NT2/D1 (cell line): ENCODE data around the gene AFF3.

Experiments used
- SUZ12 ChIP-seq: IDR thresholded peaks from 2 replicates; pipeline ENCODE4 v1.6.1; 2011; ENCODE audit not compliant: insufficient read length, insufficient read depth; ENCODE audit errors: extremely low read depth
- ZNF274 ChIP-seq: IDR thresholded peaks from 2 replicates; pipeline ENCODE4 v1.6.1; 2011; ENCODE audit warnings: mild to moderate bottlenecking, low read depth, low read length

GRCh38 chr2:99787769-99788382 is 354.5 kb downstream of the AFF3 start:
- TF ChIP-seq ZNF274 (no peak), SUZ12 (no peak)
